ENCODE results near the gene TMC3. TPM values are rescaled to one million over a fixed set of nuclear protein-coding genes. Genes with fewer than 3 reads are reported as not detected.

The TMC3 gene
- total and polyA plus RNA-seq, 2 donors from 2014 or later, result not detected

DNA sequence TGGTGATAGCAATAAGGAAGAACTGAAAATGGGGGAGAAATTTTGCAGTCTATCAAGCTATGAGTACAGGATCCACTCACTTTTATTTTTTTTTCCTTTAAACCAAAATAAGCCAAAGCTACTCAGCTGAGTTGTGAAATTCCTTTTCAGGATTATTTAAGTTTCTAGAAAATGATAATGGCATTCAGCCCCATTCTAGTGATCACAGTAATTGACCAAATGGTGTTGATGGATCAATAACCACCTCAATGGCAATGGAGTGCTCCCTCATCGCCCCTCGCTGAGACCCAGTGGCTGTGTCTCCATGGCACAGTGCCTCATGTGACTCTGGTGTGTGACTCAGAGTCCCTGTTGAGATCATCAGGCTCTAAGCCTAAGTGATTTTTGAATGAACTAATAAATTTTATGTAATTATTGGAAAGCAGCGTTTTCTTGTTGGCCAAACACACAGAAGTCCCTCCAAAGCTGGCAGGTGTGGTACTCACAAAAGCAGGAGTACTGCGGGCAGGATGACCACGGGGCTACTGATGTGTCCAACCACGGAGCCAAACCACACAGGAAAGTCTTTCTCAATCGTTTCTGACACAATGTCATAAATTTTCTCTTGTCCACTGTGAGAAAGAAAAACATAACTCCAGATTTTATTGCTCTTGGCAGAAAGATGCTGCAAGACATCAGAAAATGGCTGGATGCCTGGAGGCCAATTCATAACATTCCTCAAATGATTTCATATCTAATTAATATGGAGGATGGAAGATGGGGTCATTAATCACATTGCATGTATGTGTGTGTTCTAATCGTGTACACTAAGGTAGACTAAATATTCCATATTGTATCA, 35.6 kb downstream of the TMC3 start:
- FAIRE-seq (no peak), DNase-seq (peak in 2 of 5 donors; percentile 34 to 57)
- Histone ChIP-seq H3K27ac (ENCODE audit: low read depth in 2 of 2, low read length in 2 of 2) (peak overlapping the region in 1 of 2 donors; percentile 34), H3K9me3 (ENCODE audit: control insufficient read depth in 2 of 3, insufficient read depth in 1 of 3, low read length in 3 of 3) (no peaks in the 10 kb centered on the region), H3K4me1 (ENCODE audit: control insufficient read depth in 2 of 3, insufficient read depth in 2 of 3, low read depth in 1 of 3, low read length in 3 of 3) (no peaks in the 10 kb centered on the region), H3K4me3 (ENCODE audit: low read length in 3 of 3) (no peak overlapping the region), H3K36me3 (ENCODE audit: control insufficient read depth in 2 of 3, insufficient read depth in 3 of 3, low read length in 3 of 3) (no peaks in the 10 kb centered on the region), H3K27me3 (ENCODE audit: control insufficient read depth, insufficient read depth, low read length) (no peaks in the 10 kb centered on the region), H3K9ac (ENCODE audit: low read length in 3 of 3) (no peak overlapping the region)
- TF ChIP-seq CTCF (IDR thresholded peaks at IDR 0.05; ENCODE audit: borderline replicate concordance, extremely low read depth, insufficient read depth), result no peak
- intact Hi-C loops (cut with DNase I), result loop anchor here (10.0 kb wide), 1 partner anchor 54 kb away; no protein-coding TSS in a partner anchor

GRCh38 chr15:81337713-81338157, 36.3 kb downstream of the TMC3 start:
- Histone ChIP-seq H3K4me1 (ENCODE audit: control insufficient read depth in 2 of 3, insufficient read depth in 2 of 3, low read depth in 1 of 3, low read length in 3 of 3) (no peaks in the 10 kb centered on the region), H3K36me3 (ENCODE audit: control insufficient read depth in 2 of 3, insufficient read depth in 3 of 3, low read length in 3 of 3) (no peaks in the 10 kb centered on the region), H3K27me3 (ENCODE audit: control insufficient read depth, insufficient read depth, low read length) (no peaks in the 10 kb centered on the region), H3K27ac (ENCODE audit: low read depth in 2 of 2, low read length in 2 of 2) (no peak overlapping the region), H3K9ac (ENCODE audit: low read length in 3 of 3) (no peak overlapping the region), H3K9me3 (ENCODE audit: control insufficient read depth in 2 of 3, insufficient read depth in 1 of 3, low read length in 3 of 3) (no peaks in the 10 kb centered on the region), H3K4me3 (ENCODE audit: low read length in 3 of 3) (no peak overlapping the region)
- DNase-seq (no peak), FAIRE-seq (no peak)
- no peak for TF ChIP-seq CTCF (IDR thresholded peaks at IDR 0.05; ENCODE audit: borderline replicate concordance, extremely low read depth, insufficient read depth)
- intact Hi-C loops (cut with DNase I), result loop anchor here (10.0 kb wide), 1 partner anchor 53 kb away; no protein-coding TSS in a partner anchor

GRCh38 chr15:81337241-81337640, 36.8 kb downstream of the TMC3 start:
- intact Hi-C loops (cut with DNase I), result loop anchor here (10.0 kb wide), 1 partner anchor 52 kb away; no protein-coding TSS in a partner anchor
- no peaks in the 10 kb centered on the region for H3K9me3 ChIP-seq (ENCODE audit: control insufficient read depth in 2 of 3, insufficient read depth in 1 of 3, low read length in 3 of 3)
- H3K9ac ChIP-seq (ENCODE audit: low read length in 3 of 3), result no peak overlapping the region
- no peak for DNase-seq
- TF ChIP-seq CTCF (IDR thresholded peaks at IDR 0.05; ENCODE audit: borderline replicate concordance, extremely low read depth, insufficient read depth), result no peak
- no peaks in the 10 kb centered on the region for H3K27me3 ChIP-seq (ENCODE audit: control insufficient read depth, insufficient read depth, low read length)
- no peaks in the 10 kb centered on the region for H3K4me1 ChIP-seq (ENCODE audit: control insufficient read depth in 2 of 3, insufficient read depth in 2 of 3, low read depth in 1 of 3, low read length in 3 of 3)
- H3K27ac ChIP-seq (ENCODE audit: low read depth in 2 of 2, low read length in 2 of 2), result no peak overlapping the region
- H3K4me3 ChIP-seq (ENCODE audit: low read length in 3 of 3), result no peak overlapping the region
- no peaks in the 10 kb centered on the region for H3K36me3 ChIP-seq (ENCODE audit: control insufficient read depth in 2 of 3, insufficient read depth in 3 of 3, low read length in 3 of 3)
- FAIRE-seq, result no peak
